GM12875 (cell line): Measurements from ENCODE around the gene ARMH2.

Experiments
- H3K4me3 ChIP-seq: one replicate; pipeline ENCODE4 v1.5.1; 2011; ENCODE audit warnings: low read depth, low read length, control low read depth
- CTCF ChIP-seq: IDR thresholded peaks from 2 replicates; pipeline ENCODE4 v1.5.1; 2011; ENCODE audit warnings: low read depth, mild to moderate bottlenecking, control low read depth, inconsistent platforms, low read length, moderate library complexity, borderline replicate concordance; ENCODE audit not compliant: insufficient read depth

ARMH2 gene

GRCh38 chr6:24797596-24798216 lies 1.0 kb downstream of the ARMH2 start:
- H3K4me3 ChIP-seq, result no peak overlapping the region
- no peak for TF ChIP-seq CTCF

GRCh38 chr6:24796616-24797290 lies 2.0 kb downstream of the ARMH2 start:
- no peak for TF ChIP-seq CTCF

GRCh38 chr6:24795106-24795505 lies 3.6 kb downstream of the ARMH2 start:
- TF ChIP-seq CTCF, result no peak
- H3K4me3 ChIP-seq, result no peak overlapping the region

More at GRCh38 chr6:24796616-24797290, 2.0 kb downstream of the ARMH2 start:
- H3K4me3 ChIP-seq, result no peak overlapping the region

- TF ChIP-seq CTCF, result no peak
Measured at GRCh38 chr6:24788031-24788665, 10.6 kb downstream of the ARMH2 start.

GRCh38 chr6:24780206-24780605 lies 18.5 kb downstream of the ARMH2 start:
- no peak for TF ChIP-seq CTCF
- no peak overlapping the region for H3K4me3 ChIP-seq

More at GRCh38 chr6:24788031-24788665, 10.6 kb downstream of the ARMH2 start:
- no peak overlapping the region for H3K4me3 ChIP-seq

GRCh38 chr6:24779416-24780016 lies 19.2 kb downstream of the ARMH2 start:
- TF ChIP-seq CTCF, result no peak
- no peak overlapping the region for H3K4me3 ChIP-seq
